KMS-11 (cell line): ENCODE data around the gene HOMER2.

Experiments used
- H2AFZ ChIP-seq: fragments of 200-600 bp; sonication (generic); 2 replicates; pipeline ENCODE4 v1.6.1; 2016; ENCODE audit warnings: antibody characterized with exemption, mixed run types, low read depth
- H3K27ac ChIP-seq: fragments of 200-600 bp; sonication (generic); 2 replicates; pipeline ENCODE4 v1.6.1; 2016; ENCODE audit warnings: mild to moderate bottlenecking, mixed run types
- H3K27me3 ChIP-seq: fragments of 200-600 bp; sonication (generic); 2 replicates; pipeline ENCODE4 v1.6.1; 2017; ENCODE audit warnings: mild to moderate bottlenecking, low read depth, mixed run types, moderate library complexity; ENCODE audit not compliant: insufficient read depth
- H3K36me3 ChIP-seq: fragments of 200-600 bp; sonication (generic); 2 replicates; pipeline ENCODE4 v1.6.1; 2017; ENCODE audit warnings: mild to moderate bottlenecking, mixed run types; ENCODE audit not compliant: insufficient read depth
- H3K4me1 ChIP-seq: fragments of 200-600 bp; sonication (generic); 2 replicates; pipeline ENCODE4 v1.6.1; 2016; ENCODE audit warnings: mild to moderate bottlenecking, low read depth, mixed run types; ENCODE audit not compliant: poor library complexity, severe bottlenecking
- H3K4me2 ChIP-seq: fragments of 200-600 bp; sonication (generic); 2 replicates; pipeline ENCODE4 v1.7.0; 2016; ENCODE audit warnings: mild to moderate bottlenecking, mixed run types
- H3K4me3 ChIP-seq: fragments of 200-600 bp; sonication (generic); IDR thresholded peaks from 2 replicates; pipeline ENCODE4 v1.6.1; 2017; ENCODE audit warnings: low read depth, low read length, mixed read lengths; ENCODE audit not compliant: insufficient read depth
- H3K79me2 ChIP-seq: fragments of 200-600 bp; sonication (generic); 2 replicates; pipeline ENCODE4 v1.6.1; 2016; ENCODE audit warnings: low read depth, mixed run types; ENCODE audit not compliant: insufficient read depth
- H3K9ac ChIP-seq: fragments of 200-600 bp; sonication (generic); 2 replicates; pipeline ENCODE4 v1.6.1; 2016; ENCODE audit warnings: mild to moderate bottlenecking, mixed run types
- H4K20me1 ChIP-seq: fragments of 200-600 bp; sonication (generic); 2 replicates; pipeline ENCODE4 v1.6.1; 2016; ENCODE audit warnings: mild to moderate bottlenecking, mixed run types; ENCODE audit not compliant: insufficient read depth
- CTCF ChIP-seq: fragments of 200-600 bp; sonication (generic); conservative IDR thresholded peaks from 2 replicates; pipeline ENCODE4 v1.6.1; 2017; ENCODE audit warnings: low read depth, mild to moderate bottlenecking, antibody characterized with exemption, low read length, moderate library complexity, mixed read lengths

The HOMER2 gene

DNA sequence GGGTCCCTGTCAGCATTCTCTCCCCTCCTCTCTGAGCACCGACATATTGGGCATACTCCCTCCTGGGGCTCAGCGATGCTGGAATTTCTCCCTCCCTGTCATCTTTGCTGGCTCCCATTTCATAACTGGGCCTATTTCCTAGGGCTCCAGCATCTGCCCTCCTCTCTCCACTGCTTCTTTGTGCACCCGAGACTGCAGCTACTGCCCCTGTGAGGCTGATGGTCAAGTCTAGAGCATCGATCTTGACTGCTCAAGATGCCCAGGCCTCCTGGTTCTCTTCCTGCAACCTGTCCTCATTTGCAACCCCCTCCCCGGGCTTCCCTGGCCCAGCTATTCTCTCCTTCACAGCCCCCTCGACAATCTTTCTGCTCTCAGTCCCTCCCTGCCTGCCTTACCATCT, 89.6 kb downstream of the HOMER2 start:
- Histone ChIP-seq H4K20me1 (no peaks in the 10 kb centered on the region), H3K4me3 (no peak overlapping the region), H3K27me3 (no peaks in the 10 kb centered on the region), H3K4me1 (no peaks in the 10 kb centered on the region), H3K36me3 (no peaks in the 10 kb centered on the region), H3K27ac (no peak overlapping the region), H3K4me2 (no peak overlapping the region), H3K79me2 (no peaks in the 10 kb centered on the region), H3K9ac (no peak overlapping the region), H2AFZ (no peak overlapping the region)
- TF ChIP-seq CTCF = no peak

DNA sequence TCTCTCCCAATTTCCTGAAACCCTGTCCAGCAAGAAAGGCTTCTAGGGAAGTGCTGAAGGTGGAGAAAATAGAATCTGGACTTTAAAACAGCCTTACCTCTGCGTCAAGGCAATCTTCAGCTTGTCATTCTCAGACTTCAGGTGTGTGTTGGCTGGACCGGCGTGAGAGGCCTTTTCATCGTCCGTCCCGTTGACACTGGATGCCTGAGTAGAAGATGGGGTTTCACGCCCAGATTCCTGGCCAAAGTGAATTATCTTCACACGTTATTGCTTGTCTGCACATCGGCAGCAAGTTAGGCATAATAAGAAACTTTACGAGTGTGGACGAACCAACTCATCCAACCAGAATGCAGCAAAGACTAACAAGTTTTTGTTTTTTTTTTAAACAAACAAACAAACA, 93.6 kb downstream of the HOMER2 start:
- Histone ChIP-seq H3K4me1 (no peaks in the 10 kb centered on the region), H3K36me3 (no peaks in the 10 kb centered on the region), H3K4me2 (no peak overlapping the region), H3K4me3 (no peak overlapping the region), H3K27me3 (no peaks in the 10 kb centered on the region), H4K20me1 (no peaks in the 10 kb centered on the region), H2AFZ (no peak overlapping the region), H3K79me2 (no peaks in the 10 kb centered on the region), H3K27ac (no peak overlapping the region), H3K9ac (no peak overlapping the region)
- TF ChIP-seq CTCF = no peak

GRCh38 chr15:82856397-82857170, 95.9 kb downstream of the HOMER2 start:
- H3K4me3 ChIP-seq = no peak overlapping the region
- no peak overlapping the region for H3K27ac ChIP-seq
- H3K79me2 ChIP-seq = no peaks in the 10 kb centered on the region
- H3K27me3 ChIP-seq = no peaks in the 10 kb centered on the region
- no peak overlapping the region for H3K4me2 ChIP-seq
- no peaks in the 10 kb centered on the region for H3K36me3 ChIP-seq
- no peak overlapping the region for H3K9ac ChIP-seq
- no peaks in the 10 kb centered on the region for H4K20me1 ChIP-seq
- no peak overlapping the region for H2AFZ ChIP-seq
- no peak for TF ChIP-seq CTCF
- H3K4me1 ChIP-seq = no peaks in the 10 kb centered on the region

- H3K27ac ChIP-seq = no peak overlapping the region
- H3K4me1 ChIP-seq = no peaks in the 10 kb centered on the region
- H3K9ac ChIP-seq = no peak overlapping the region
- no peaks in the 10 kb centered on the region for H3K27me3 ChIP-seq
- no peak for TF ChIP-seq CTCF
- no peaks in the 10 kb centered on the region for H3K36me3 ChIP-seq
- H2AFZ ChIP-seq = no peak overlapping the region
- H3K79me2 ChIP-seq = no peaks in the 10 kb centered on the region
- H3K4me3 ChIP-seq = no peak overlapping the region
- H4K20me1 ChIP-seq = no peaks in the 10 kb centered on the region
- H3K4me2 ChIP-seq = no peak overlapping the region
Measured at GRCh38 chr15:82855286-82856100, 97.0 kb downstream of the HOMER2 start.
